ENCODE measurements around the gene LAMB2.

The LAMB2 gene

DNA sequence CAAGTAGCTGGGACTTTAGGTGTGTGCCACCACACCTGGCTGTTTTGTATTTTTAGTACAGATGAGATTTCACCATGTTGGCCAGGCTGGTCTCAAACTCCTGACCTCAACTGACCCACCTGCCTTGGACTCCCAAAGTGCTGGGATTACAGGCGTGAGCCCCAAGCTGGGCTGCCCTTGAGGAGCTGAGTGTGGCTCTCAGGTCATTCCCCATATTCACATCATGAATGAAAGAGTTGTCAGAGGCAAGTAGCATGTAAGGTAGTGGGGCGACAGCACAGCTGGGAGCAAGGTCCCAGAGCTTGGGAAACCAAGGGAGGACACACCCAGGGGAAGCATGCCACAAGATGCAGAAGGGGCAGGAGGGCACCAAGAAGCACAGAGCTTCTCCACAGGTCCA, 28.3 kb upstream of the LAMB2 start:
- no peak for DNase-seq

GRCh38 chr3:49158792-49159191, 25.9 kb upstream of the LAMB2 start:
- DNase-seq, result no peak

DNA sequence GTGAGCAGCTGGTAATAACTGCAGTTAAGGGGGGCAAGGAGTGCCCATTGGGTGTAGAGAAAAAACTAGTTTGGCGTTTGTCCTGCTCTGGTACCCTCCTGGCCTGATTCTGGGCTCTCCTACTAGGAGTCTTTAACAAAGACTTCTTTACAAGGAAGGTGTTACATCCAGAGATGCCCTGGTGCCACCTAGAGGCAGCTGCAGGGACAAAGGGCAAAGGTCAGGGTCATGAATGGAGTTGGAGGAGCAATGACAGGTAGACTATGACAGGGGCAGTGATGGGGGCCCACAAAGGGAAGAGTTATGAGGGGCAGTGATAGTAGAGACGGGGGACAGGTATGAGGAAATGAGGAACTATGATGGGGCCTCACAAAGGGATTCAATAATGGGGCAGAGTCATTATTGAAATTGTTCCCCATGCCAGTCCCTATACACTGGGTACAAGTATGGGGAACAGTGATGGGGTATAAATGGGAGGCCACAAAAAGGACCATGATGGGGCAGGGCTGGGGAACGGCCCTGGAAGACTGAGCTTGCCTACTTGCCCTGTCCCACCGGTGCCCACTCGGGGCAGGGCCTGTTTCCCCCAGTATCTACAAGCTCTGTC, 25.4 kb upstream of the LAMB2 start:
- DNase-seq, result no peak

DNA sequence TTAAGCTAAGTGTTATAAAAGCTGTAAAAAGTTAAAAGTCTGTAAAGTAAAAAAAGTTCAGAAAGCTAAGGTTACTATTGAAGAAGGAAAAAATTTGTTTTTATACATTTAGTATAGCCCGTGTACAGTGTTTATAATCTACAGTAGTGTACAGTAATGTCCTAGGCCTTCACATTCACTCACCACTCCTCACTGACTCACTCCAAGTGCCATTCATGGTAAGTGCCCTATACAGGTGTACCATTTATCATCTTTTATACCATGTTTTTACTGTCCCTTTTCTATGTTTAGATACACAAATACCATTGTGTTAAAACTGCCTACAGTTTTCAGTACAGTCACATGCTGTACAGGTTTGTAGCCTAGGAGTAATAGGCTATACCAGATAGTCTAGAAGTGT, 24.4 kb upstream of the LAMB2 start:
- no peak for DNase-seq

DNA sequence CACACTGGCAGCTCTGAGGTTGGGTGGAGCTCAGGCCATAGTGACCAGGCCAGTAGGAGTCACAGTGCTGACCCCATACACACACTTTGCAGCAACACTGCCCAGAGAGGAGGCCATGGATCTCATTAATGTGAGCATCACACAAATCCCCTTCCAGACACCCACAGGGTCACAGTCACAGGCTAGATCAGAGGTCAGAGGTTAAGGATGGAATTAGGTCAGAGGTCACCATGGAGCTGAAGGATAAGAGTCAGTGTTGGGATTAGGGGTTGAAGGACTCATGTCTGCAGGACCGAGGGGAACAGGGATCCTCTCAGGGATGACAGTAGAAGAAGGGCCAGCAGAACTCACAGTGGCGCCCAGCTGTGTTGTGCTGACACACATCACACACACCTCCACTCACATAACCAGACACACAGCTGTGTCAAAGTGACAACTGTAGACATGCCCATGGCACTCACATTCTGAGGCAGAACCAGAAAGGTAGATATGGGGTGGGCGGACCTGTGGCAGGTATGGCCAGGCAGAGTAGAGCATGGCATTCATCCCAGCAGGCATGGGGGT, 20.6 kb upstream of the LAMB2 start:
- DNase-seq, result no peak

- no peak for DNase-seq
Observed at GRCh38 chr3:49151610-49152009, 18.8 kb upstream of the LAMB2 start.

DNA sequence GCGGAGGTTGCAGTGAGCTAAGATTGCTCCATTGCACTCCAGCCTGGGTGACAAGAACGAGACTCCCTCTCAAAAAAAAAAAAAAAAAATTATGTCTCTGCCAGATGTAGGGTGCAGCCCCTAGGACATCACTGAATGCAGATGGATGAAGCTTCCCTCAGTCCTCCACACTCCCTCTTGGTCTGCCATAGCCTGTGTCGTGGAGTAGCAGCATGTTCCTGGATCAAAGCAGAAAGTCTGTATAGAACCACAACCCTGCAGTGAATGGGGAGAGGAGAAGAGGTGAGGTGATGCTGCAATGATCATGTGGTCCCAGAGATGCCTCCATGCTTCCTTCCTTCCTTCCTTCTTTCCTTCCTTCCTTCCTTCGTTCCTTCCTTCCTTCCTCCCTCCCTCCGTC, 15.3 kb upstream of the LAMB2 start:
- DNase-seq, result no peak

DNA sequence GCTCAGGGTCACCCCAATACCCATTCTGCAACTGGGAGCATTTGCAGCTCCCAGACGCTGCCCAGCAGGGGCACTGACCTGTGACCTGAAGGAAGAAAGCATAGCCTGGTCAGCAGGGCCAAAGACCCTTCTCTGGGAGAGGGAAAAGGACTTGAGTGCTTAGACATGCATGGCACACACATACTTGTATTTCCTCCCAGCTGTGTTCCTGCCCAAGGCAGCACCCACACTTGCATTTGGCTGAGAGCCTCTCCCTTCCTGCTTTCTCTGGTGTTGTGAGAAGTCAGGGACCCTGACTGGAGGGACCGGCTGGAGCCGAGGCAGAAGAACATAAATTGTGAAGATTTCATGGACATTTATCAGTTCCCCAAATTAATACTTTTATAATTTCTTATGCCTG, 7.2 kb upstream of the LAMB2 start:
- DNase-seq, result no peak

- DNase-seq, result no peak
Observed at GRCh38 chr3:49135499-49135898, 2.6 kb upstream of the LAMB2 start.

GRCh38 chr3:49134471-49135265, 1.8 kb upstream of the LAMB2 start:
- DNase-seq, result no peak

GRCh38 chr3:49133226-49133951, 539 bp upstream of the LAMB2 start:
- peak; percentile 8 for DNase-seq

DNA sequence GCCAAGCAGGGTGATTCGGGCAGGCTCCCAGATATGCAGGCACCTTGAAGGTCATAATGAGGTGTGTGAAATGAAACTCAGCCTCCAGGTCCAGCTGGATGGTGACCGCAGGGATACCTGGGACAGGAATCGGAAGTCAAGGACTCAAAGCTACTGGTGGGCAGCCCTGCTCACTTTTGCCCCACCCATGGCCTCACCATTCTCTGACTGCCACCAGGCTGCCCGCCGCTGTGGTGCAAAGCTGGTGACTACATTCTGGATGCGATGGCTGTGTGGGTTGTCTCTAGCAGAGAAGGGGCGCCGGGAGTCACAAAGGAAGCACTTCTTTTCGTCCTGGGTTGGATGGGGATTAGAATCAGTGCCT, 795 bp downstream of the LAMB2 start:
- DNase-seq, result no peak

DNA sequence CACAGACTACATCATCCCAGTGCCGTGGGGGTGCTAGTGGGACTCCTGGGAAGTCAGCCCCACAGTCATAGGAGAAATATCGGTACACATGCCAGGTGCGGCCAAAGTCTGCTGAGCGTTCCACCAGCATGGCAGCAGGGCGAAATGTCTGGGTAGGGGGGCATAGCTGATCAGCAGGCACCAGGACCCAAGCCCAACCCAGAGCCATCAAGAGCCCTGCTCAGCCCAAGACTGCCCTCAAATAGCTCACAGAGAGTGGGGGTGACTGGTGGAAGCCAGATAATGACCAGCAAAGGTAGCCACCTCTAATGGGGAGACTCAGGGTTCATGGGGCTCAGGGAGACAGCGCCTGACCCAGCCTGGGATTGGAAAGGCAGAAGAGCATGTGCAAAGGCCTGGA, 1.3 kb downstream of the LAMB2 start:
- DNase-seq, result no peak

- no peak for DNase-seq
Observed at GRCh38 chr3:49131040-49131439, 1.8 kb downstream of the LAMB2 start.

DNA sequence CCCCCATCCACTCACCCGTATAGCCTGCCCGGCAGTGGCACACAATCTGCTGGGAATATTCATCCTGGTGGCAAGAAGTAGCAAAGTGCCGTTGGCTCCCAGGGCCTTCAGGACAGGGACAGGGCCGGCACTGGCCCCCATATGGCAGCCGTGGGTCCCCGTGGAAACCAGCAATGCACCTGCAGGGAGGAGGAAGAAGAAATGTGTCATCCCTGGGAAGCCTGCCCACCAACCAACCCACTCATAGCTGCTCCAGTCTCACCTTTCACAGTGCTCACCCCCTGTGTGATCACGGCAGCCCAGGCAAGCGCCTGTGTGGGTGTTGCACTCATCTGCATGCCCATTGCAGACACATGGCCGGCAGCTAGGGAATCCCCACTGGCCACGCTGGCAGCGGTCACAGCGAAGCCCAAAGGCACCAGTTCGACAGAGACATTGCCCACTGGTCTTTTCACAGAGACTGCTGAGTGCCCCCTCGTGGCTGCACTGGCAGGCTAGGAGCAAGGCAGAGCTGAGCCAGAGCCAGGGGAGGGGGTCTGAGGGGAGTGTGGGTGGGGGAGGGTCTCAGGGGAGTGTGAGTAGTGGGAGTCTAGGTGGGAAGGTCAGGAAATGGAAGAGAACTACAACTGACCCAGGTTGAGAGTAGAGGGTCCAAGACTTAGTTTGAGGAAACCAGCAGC, 7.7 kb downstream of the LAMB2 start:
- no peak for DNase-seq

DNA sequence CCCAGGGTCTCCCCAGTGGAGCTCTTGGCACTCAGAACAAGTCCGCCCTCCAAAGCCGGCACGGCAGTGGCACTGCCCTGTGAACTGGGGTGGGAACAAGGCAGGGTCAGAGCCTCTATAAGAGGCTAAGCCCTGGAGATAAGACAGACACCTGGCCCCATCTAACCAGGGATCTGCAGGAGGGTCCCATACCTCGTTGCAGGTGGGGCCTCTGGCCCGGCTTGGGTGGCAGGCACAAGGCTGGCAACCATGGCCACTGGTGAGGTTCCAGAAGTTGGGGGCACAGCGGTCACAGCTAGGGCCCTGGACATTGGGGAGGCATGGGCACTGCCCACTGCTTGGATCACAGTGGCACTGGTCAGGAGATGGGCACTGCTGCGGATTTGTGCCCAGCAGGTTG, 8.6 kb downstream of the LAMB2 start:
- no peak for DNase-seq

GRCh38 chr3:49123687-49124086, 9.2 kb downstream of the LAMB2 start:
- no peak for DNase-seq

DNA sequence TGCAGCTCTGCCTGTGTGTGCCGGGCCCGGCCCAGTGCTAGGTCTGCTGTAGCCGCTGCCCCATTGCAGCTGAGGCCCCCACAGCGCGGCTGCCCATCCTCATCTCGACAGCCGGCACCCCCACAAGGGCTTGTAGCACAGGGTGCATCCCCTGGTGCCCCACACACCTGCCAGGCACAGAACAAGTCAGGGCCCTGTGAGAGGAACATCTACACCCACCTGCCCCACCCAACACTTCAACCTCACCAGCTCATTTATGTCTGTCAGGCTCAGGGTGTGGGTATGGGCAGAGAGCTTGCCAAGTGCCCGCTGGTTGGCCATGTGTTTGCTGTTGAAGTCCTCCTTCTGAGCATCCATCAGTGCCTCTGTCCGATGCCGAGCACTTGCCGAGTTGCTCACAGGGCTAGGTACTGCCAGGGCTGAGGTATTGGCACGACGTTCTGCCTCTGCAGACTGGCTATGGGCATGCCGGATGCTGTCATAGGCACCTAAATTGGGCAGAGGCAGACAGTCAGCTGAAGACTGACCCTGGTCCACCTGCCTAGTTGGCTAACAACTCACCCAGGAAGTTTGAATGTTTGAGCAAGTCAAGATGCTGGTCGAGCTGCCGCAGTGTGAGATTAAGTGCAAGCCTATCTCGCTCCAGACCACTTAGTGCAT, 9.8 kb downstream of the LAMB2 start:
- no peak for DNase-seq

GRCh38 chr3:49122451-49122850, 10.4 kb downstream of the LAMB2 start:
- DNase-seq, result no peak

DNA sequence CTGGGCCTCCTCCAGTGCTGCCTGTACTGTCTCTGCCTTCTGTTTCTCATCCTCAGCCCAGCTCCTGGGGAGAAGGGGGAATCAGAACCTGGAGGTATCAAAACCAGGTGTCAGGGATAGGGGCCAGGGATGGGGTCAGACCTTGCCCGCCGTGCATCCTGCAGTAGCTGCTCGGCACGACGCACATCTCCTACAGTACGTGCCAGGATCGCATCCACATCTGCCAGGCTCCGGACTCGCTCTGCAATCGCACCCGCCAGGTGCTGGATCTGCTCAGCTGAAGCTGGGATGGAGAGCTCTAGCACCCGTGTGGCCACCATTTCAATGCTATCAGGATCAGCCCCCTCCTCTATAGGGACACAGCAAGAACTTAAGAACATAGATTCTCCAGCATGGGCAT, 10.8 kb downstream of the LAMB2 start:
- DNase-seq, result no peak

DNA sequence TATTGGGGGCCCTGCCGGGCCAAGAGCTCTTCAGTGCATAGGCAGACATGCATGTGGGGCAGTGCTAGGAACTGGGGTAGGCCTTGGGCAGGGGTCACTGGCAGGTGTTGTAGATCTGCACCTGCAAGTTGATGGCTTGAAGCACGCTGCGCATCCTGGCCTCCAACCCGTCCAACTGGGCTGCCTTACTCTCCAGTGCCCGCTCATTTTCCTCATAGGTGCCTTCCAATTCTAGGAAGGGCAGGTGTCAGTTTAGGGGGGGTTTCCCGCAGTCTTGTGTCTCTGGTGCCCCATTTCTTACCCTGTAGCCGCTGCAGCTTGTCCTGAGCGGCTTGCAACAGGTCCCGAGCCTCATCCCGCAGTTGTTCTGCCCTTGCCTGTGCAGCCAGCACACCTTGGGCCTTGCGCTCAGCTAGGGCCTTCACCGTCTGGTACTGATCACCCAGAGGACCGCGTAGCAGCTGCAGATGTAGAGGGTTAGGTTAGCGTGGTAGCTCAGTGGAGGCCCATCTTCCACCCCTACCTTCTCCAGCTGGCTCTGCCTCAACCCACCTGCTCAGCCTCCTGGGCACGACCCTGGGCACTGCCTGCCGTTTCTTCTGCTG, 11.6 kb downstream of the LAMB2 start:
- DNase-seq, result no peak

DNA sequence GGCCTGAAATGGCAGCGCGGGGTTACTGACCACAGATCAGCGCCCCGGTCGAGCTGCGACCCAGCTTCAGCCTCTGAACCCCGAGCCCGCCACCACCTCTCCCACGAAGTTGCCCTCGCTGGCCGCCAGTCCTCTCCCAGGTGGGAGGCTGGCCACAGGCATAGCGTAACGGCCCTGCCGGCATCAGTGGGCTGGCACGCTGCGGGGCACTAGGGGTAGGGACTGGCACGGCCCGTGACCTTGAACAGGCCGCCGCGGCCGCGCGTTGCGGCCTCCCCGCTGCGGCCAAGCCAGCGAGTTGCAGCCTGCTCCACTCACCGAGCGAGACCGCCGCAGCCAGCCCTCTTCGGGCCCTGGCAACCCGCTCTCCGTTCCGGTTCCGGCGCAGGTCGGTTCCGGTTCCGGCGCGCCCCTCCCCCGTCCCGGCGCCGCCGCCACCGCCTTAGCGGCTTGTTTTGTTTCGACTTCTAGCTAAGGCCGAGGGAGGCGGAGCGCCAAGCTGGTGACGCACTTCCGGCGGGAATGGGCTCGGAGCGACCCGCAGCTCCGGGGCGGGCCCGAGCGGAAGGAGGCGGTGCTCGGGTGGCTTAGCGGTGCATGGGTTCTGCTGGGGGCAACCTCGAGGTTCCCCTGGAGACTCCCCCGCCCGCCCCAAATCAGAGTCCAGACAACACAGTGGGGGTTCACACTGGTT, 12.3 kb downstream of the LAMB2 start, which contains the start of gene USP19:
TSS of gene USP19 (minus strand) at position 386 of the 694 bp plus-strand sequence. CDS start 1,678 bp downstream, outside the sequence.
- DNase-seq, result peak; percentile 9
